Testis (tissue), 2 donors: ENCODE measurements around the gene PACSIN1.

Experiments
- CTCF ChIP-seq, 3 experiments: fragments of 450-650 bp in 2 of 3; fragments of 200-600 bp in 1 of 3; sonication (generic) in 1 of 3; IDR thresholded peaks; one replicate each; pipeline ENCODE4 v1.5.1; 2016 to 2019; ENCODE audit warnings: antibody characterized with exemption in 3 of 3, mild to moderate bottlenecking in 2 of 3, moderate library complexity in 1 of 3
- POLR2A ChIP-seq: fragments of 450-650 bp; IDR thresholded peaks from one replicate; pipeline ENCODE4 v1.6.1; 2017; ENCODE audit warnings: antibody characterized with exemption, mild to moderate bottlenecking, moderate library complexity

GRCh38 chr6:34521463-34522285 lies 55.8 kb downstream of the PACSIN1 start:
- TF ChIP-seq CTCF (IDR thresholded peaks at IDR 0.05) = no peak
- no peak for TF ChIP-seq POLR2A
